Lower leg skin (tissue), 3 donors: ENCODE results near the gene ATF7.

Experiments
- CTCF ChIP-seq, 3 donors: fragments of 450-650 bp; IDR thresholded peaks; one replicate each; pipeline ENCODE4 v1.5.1; 2016; ENCODE audit warnings: antibody characterized with exemption in 3 of 3, mild to moderate bottlenecking in 3 of 3, moderate library complexity in 2 of 3
- POLR2A ChIP-seq, 2 donors: fragments of 450-650 bp; IDR thresholded peaks; one replicate each; pipeline ENCODE4 v1.6.1; 2016 to 2017; ENCODE audit warnings: antibody characterized with exemption in 2 of 2, mild to moderate bottlenecking in 1 of 2, moderate library complexity in 1 of 2

DNA sequence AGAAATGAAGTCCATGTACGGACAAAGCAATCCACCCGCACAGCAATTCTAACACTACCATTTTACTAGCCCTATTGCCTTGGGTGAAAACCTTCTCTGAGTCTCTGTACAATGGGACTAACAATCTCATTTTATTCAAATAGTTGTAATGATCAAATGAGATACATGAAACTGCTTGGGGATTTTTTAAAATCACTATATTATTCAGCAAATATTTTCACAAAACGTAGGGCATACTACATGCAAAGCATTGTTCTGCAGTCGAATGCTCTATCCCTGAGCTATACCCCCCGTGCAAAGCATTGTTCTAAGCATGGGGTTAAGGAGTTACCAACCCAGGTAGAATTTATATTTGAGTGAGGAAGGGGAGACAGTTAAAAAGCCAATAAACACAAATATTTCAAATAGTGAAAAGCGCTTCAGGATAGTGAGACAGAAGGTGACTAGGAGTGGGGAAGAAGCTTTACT lies 554 bp upstream of the ATF7 start:
- TF ChIP-seq CTCF (IDR thresholded peaks at IDR 0.05) (no peak), POLR2A (IDR thresholded peaks at IDR 0.05) (no peak)
